ENCODE measurements around the gene SYK. TPM values are rescaled to one million over a fixed set of nuclear protein-coding genes. Genes with fewer than 3 reads are reported as not detected.

Gene SYK
- total and polyA plus RNA-seq, 2 of the 13 experiments (the other 11 are each of a cell fraction or from before 2014, with no cell fraction given) = not detected

DNA sequence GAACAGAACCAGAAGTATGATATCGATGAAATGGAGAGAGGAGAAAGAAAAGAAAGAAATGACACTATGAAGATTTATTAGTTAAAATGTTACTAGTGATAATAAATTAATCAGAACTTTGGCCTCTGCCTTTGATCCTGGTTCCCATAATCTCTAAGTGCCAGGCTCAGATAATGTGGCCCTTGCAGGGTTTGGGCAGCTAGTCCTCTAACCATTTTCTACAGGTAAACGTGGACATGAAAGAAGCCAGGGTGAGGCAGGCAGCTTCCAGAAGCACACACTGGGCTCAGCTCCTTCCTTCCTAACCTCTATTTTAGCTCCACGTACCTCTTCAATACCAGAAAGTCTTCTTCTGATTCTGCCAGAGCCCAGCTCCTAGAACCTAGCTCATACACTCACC, 30.6 kb downstream of the SYK start (continued):
- TF ChIP-seq, protein P1, sequence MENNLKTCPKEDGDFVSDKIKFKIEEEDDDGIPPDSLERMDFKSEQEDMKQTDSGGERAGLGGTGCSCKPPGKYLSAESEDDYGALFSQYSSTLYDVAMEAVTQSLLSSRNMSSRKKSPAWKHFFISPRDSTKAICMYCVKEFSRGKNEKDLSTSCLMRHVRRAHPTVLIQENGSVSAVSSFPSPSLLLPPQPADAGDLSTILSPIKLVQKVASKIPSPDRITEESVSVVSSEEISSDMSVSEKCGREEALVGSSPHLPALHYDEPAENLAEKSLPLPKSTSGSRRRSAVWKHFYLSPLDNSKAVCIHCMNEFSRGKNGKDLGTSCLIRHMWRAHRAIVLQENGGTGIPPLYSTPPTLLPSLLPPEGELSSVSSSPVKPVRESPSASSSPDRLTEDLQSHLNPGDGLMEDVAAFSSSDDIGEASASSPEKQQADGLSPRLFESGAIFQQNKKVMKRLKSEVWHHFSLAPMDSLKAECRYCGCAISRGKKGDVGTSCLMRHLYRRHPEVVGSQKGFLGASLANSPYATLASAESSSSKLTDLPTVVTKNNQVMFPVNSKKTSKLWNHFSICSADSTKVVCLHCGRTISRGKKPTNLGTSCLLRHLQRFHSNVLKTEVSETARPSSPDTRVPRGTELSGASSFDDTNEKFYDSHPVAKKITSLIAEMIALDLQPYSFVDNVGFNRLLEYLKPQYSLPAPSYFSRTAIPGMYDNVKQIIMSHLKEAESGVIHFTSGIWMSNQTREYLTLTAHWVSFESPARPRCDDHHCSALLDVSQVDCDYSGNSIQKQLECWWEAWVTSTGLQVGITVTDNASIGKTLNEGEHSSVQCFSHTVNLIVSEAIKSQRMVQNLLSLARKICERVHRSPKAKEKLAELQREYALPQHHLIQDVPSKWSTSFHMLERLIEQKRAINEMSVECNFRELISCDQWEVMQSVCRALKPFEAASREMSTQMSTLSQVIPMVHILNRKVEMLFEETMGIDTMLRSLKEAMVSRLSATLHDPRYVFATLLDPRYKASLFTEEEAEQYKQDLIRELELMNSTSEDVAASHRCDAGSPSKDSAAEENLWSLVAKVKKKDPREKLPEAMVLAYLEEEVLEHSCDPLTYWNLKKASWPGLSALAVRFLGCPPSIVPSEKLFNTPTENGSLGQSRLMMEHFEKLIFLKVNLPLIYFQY (CRISPR knock-in tag; IDR thresholded peaks at IDR 0.05; ENCODE audit: borderline replicate concordance) = no peak
- no peak for TF ChIP-seq GZF1 (CRISPR knock-in tag; IDR thresholded peaks at IDR 0.05)

DNA sequence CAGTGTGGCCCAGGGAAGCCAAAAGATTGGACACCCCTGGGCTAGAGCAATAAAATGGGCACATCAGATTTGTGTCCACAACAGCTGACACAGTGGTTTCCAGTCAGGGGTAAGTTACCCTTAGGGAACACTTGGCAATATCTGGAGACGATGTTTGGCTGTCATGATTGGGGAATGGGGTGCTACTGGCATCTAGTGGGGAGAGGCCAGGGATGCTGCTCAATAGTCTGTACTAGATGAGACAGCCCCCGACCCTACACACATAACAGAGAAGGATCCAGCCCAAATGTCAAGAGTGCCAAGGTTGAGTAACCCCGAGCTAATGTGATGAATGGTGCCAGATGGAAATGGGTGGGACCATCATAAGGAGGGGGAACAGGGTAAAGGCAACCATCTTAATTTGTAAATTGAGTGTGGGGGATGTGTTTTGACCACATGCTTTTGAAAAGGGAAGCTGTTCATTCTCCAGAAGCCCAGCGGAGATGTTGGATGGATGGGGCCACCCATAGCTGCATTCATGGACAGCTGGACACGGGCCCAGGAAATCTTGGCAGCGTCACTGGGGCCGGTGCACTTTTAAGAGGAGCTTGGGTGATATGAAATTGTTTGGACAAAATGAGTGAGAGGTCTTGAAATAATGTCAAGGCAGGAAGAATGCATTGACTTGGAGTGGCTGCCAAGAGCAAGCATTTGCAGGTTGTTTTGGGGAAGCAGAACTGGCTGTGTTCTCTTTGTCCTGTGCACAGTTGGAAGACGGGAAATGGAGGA, 33.4 kb downstream of the SYK start:
- Histone ChIP-seq H3K4me1 (ENCODE audit: insufficient read depth, low read length) (no peaks in the 10 kb centered on the region), H3K27ac (ENCODE audit: extremely low read length, insufficient read depth, low read length) (no peak overlapping the region), H3K9me3 (ENCODE audit: low read length) (no peaks in the 10 kb centered on the region), H2AFZ (ENCODE audit: low read length) (no peak overlapping the region), H4K20me1 (ENCODE audit: insufficient read depth, low read length) (no peaks in the 10 kb centered on the region), H3K9ac (ENCODE audit: insufficient read depth, low read depth, low read length) (no peak overlapping the region), H3K36me3 (replicated peaks in 1 of 2; ENCODE audit: control insufficient read depth in 1 of 2, insufficient read depth in 2 of 2, low read length in 2 of 2) (no peaks in the 10 kb centered on the region), H3K4me3 (replicated peaks in 1 of 3; ENCODE audit: insufficient read depth in 1 of 3, low read depth in 2 of 3, low read length in 3 of 3) (no peak overlapping the region), H3K79me2 (ENCODE audit: insufficient read depth, low read length) (no peaks in the 10 kb centered on the region), H3K27me3 (ENCODE audit: control insufficient read depth in 1 of 2, insufficient read depth in 2 of 2, low read length in 2 of 2) (peaks cover 0 to 1% of the 10 kb centered on the region in 2 experiments; a peak in 2 of 5 replicates), H3K4me2 (ENCODE audit: low read depth, low read length) (no peak overlapping the region)
- 11% methylated on average over 8 of the region's 8 CpGs for WGBS (ENCODE audit: low lambda C conversion rate)
- ATAC-seq (no peak), DNase-seq (ENCODE audit: low spot score) (no peak), FAIRE-seq (no peak)
- no TSS peak for BruUV-seq (replicated peaks)
- in situ Hi-C loops (cut with HindIII; ENCODE audit: extremely low pct_ligation_motif_present, low pct_unique_long_range_greater_than_20kb) (no loop called here), intact Hi-C loops (cut with micrococcal nuclease; ENCODE audit: unreplicated experiment) (no loop called here)
- ChIA-PET POLR2A (no interaction called here), CTCF (ENCODE audit: low intra/inter-chr PET ratio, low total read pairs) (no interaction called here)
- no peak for TF ChIP-seq ZMYM2 (CRISPR knock-in tag; IDR thresholded peaks at IDR 0.05)
